NCI-H460 (cell line): Measurements from ENCODE around the gene FMO4. TPM values are rescaled to one million over a fixed set of nuclear protein-coding genes. Genes with fewer than 3 reads are reported as not detected.
"Not testable (repeated sequence)": the region's sequence is repeated elsewhere in the genome, so short reads cannot be mapped to it uniquely, and the experiment has no call there.

Experiments used
- DNase-seq: peaks from one replicate; pipeline ENCODE4 v3.0.0-alpha.2; 2016; ENCODE audit warnings: low read depth; ENCODE audit errors: extremely low read depth
- polyA plus RNA-seq: library from polyadenylated mRNA; depleted of rRNA; stranded (reverse); fragments of >200 nt; gene quantifications from 2 replicates; pipeline ENCODE4 v1.2.3, GENCODE V29; 2014; cell fraction: nucleus; rRNA removed
- total RNA-seq: library from RNA; depleted of rRNA; stranded (reverse); fragments of >200 nt; shearing (Covaris generic); gene quantifications from 2 replicates; pipeline ENCODE4 v1.2.3, GENCODE V29; 2014; rRNA removed

The FMO4 gene
- total RNA-seq, result 0.89 and 1.1 TPM in 2 replicates
- polyA plus RNA-seq, result 0.15 and 0.74 TPM in 2 replicates

GRCh38 chr1:171313835-171314320 lies at the start of gene FMO4:
Gene FMO4 (plus strand): TSS chr1:171314183. CDS start chr1:171319826, 5,643 bp downstream.
- peak; percentile 99 for DNase-seq

GRCh38 chr1:171265686-171266085 lies 48.3 kb upstream of the FMO4 start:
- DNase-seq, result no peak

- DNase-seq, result no peak
These were observed 47.1 kb upstream of the FMO4 start for GRCh38 chr1:171266930-171267329.

GRCh38 chr1:171267391-171267790 lies 46.6 kb upstream of the FMO4 start:
- DNase-seq, result no peak

GRCh38 chr1:171270806-171271205 lies 43.2 kb upstream of the FMO4 start:
- no peak for DNase-seq

GRCh38 chr1:171277534-171277933 lies 36.4 kb upstream of the FMO4 start:
- no peak for DNase-seq

- DNase-seq, result no peak
These were observed 34.7 kb upstream of the FMO4 start for GRCh38 chr1:171279234-171279633.

GRCh38 chr1:171279678-171280077 lies 34.3 kb upstream of the FMO4 start:
- DNase-seq, result no peak

GRCh38 chr1:171280599-171280998 lies 33.4 kb upstream of the FMO4 start:
- no peak for DNase-seq

GRCh38 chr1:171286032-171286705 lies 27.8 kb upstream of the FMO4 start:
- DNase-seq, result no peak

GRCh38 chr1:171290621-171291020 lies 23.4 kb upstream of the FMO4 start:
- no peak for DNase-seq

GRCh38 chr1:171292799-171293198 lies 21.2 kb upstream of the FMO4 start:
- DNase-seq, result no peak

- DNase-seq, result not testable (repeated sequence)
These were observed 18.6 kb upstream of the FMO4 start for GRCh38 chr1:171295383-171295782.

GRCh38 chr1:171295821-171296220 lies 18.2 kb upstream of the FMO4 start:
- DNase-seq, result no peak

GRCh38 chr1:171296897-171297296 lies 17.1 kb upstream of the FMO4 start:
- DNase-seq, result no peak

GRCh38 chr1:171298696-171299095 lies 15.3 kb upstream of the FMO4 start:
- DNase-seq, result no peak

GRCh38 chr1:171299342-171299741 lies 14.6 kb upstream of the FMO4 start:
- no peak for DNase-seq

GRCh38 chr1:171300401-171300800 lies 13.6 kb upstream of the FMO4 start:
- DNase-seq, result no peak

- DNase-seq, result no peak
These were observed 3.3 kb upstream of the FMO4 start for GRCh38 chr1:171310661-171311087.

- DNase-seq, result no peak
These were observed 2.0 kb upstream of the FMO4 start for GRCh38 chr1:171311771-171312558.

- no peak for DNase-seq
These were observed 606 bp upstream of the FMO4 start for GRCh38 chr1:171313319-171313834.

GRCh38 chr1:171329251-171329650 lies 15.3 kb downstream of the FMO4 start:
- DNase-seq, result no peak
